ENCODE results near the gene MAGEF1. TPM values are rescaled to one million over a fixed set of nuclear protein-coding genes. Genes with fewer than 3 reads are reported as not detected.

The MAGEF1 gene
- total and polyA plus RNA-seq, 2 donors (not counting 3 experiments of a cell fraction or from before 2014, with no cell fraction given) = 7.0 to 14.2 TPM

GRCh38 chr3:184660931-184661330 is 50.9 kb downstream of the MAGEF1 start:
- Histone ChIP-seq H3K4me2 (ENCODE audit: insufficient read depth, low read length) (no peak overlapping the region), H3K27me3 (ENCODE audit: control insufficient read depth in 2 of 2, insufficient read depth in 2 of 2, low read length in 2 of 2) (peaks cover 0 to 4% of the 10 kb centered on the region in 2 experiments), H3K4me1 (ENCODE audit: control insufficient read depth, extremely low read depth, insufficient read depth, low read length) (no peaks in the 10 kb centered on the region), H3K27ac (ENCODE audit: insufficient read depth, low read depth, low read length) (no peak overlapping the region), H3K9me1 (replicated peaks; ENCODE audit: control insufficient read depth, extremely low read depth, insufficient read depth, low read length) (no peaks in the 10 kb centered on the region), H2AFZ (ENCODE audit: low read depth, low read length) (no peak overlapping the region), H4K20me1 (replicated peaks; ENCODE audit: control insufficient read depth, extremely low read depth, insufficient read depth, low read length) (no peaks in the 10 kb centered on the region), H3K4me3 (replicated peaks in 1 of 3; ENCODE audit: insufficient read depth in 1 of 3, low read depth in 1 of 3, low read length in 3 of 3) (no peak overlapping the region), H3K9ac (replicated peaks; ENCODE audit: extremely low read depth, insufficient read depth, low read length) (no peak overlapping the region), H3K79me2 (ENCODE audit: control insufficient read depth, insufficient read depth, low read length) (no peaks in the 10 kb centered on the region), H3K36me3 (ENCODE audit: control insufficient read depth in 2 of 2, extremely low read depth in 1 of 2, insufficient read depth in 2 of 2, low read length in 2 of 2) (no peaks in the 10 kb centered on the region), H3K9me3 (replicated peaks; ENCODE audit: control insufficient read depth, insufficient read depth, low read length) (no peaks in the 10 kb centered on the region)
- ChIA-PET CTCF (no interaction called here), POLR2A (interaction anchor here (0.5 to 0.6 kb wide), 2 partner anchors 84 to 135 kb away, joined by 3 to 4 read pairs; no protein-coding TSS in a partner anchor)
- no TSS peak for BruUV-seq (replicated peaks)
- intact Hi-C loops (cut with micrococcal nuclease) (no loop called here), dilution Hi-C loops (cut with MboI; ENCODE audit: extremely low pct_ligation_motif_present, low sequenced_read_pairs) (no loop called here)
- no peak for DNase-seq (ENCODE audit: low read depth, low spot score)
- FAIRE-seq = no peak
- no peak for TF ChIP-seq EZH2 (IDR thresholded peaks at IDR 0.05; ENCODE audit: borderline replicate concordance, low read depth, low read length, severe bottlenecking)
- TF ChIP-seq POLR2A (IDR thresholded peaks at IDR 0.05; ENCODE audit: low read depth, low read length) = no peak
- no peak for TF ChIP-seq GATA2 (IDR thresholded peaks at IDR 0.05; ENCODE audit: insufficient read depth, insufficient read length, low read depth, low read length)
- no peak for TF ChIP-seq JUN (IDR thresholded peaks at IDR 0.05; ENCODE audit: borderline replicate concordance, insufficient read depth, insufficient read length, low read depth)
- TF ChIP-seq, protein P1, sequence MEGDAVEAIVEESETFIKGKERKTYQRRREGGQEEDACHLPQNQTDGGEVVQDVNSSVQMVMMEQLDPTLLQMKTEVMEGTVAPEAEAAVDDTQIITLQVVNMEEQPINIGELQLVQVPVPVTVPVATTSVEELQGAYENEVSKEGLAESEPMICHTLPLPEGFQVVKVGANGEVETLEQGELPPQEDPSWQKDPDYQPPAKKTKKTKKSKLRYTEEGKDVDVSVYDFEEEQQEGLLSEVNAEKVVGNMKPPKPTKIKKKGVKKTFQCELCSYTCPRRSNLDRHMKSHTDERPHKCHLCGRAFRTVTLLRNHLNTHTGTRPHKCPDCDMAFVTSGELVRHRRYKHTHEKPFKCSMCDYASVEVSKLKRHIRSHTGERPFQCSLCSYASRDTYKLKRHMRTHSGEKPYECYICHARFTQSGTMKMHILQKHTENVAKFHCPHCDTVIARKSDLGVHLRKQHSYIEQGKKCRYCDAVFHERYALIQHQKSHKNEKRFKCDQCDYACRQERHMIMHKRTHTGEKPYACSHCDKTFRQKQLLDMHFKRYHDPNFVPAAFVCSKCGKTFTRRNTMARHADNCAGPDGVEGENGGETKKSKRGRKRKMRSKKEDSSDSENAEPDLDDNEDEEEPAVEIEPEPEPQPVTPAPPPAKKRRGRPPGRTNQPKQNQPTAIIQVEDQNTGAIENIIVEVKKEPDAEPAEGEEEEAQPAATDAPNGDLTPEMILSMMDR (IDR thresholded peaks at IDR 0.05; ENCODE audit: extremely low read depth in 1 of 2, insufficient read depth in 1 of 2, low read depth in 1 of 2, low read length in 2 of 2) = no peak
- TF ChIP-seq FOS (IDR thresholded peaks at IDR 0.05; ENCODE audit: borderline replicate concordance, insufficient read depth, low read length) = no peak
- TF ChIP-seq MYC (IDR thresholded peaks at IDR 0.05; ENCODE audit: low read depth, low read length) = no peak
- TF ChIP-seq POLR2AphosphoS5 (IDR thresholded peaks at IDR 0.05; ENCODE audit: insufficient read depth, low read depth, low read length) = no peak
- TF ChIP-seq, protein P2, sequence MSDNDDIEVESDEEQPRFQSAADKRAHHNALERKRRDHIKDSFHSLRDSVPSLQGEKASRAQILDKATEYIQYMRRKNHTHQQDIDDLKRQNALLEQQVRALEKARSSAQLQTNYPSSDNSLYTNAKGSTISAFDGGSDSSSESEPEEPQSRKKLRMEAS (IDR thresholded peaks at IDR 0.05; ENCODE audit: insufficient read depth, insufficient read length) = no peak

Other genes with a start within 250 kb of the MAGEF1 start
- not detected in 2 replicates for gene EPHB3, start 150.3 kb downstream of the MAGEF1 start, total RNA-seq
- gene EPHB3, start 150.3 kb downstream of the MAGEF1 start, polyA plus RNA-seq = 0.01 TPM in 1 of 2 replicates, not detected in the other
- 45.4 and 51.6 TPM in 2 replicates for gene VPS8, start 100.1 kb upstream of the MAGEF1 start, total RNA-seq
- gene VPS8, start 100.1 kb upstream of the MAGEF1 start, polyA plus RNA-seq = 11.2 and 13.7 TPM in 2 replicates

Measured in endothelial cell of umbilical vein (primary cell).